A673 (cell line): ENCODE measurements around the gene FARP1. TPM values are rescaled to one million over a fixed set of nuclear protein-coding genes. Genes with fewer than 3 reads are reported as not detected.

Source experiments
- BruUV-seq: library from RNA; stranded (reverse); fragments of 400-500 nt; replicated peaks from 2 replicates; lab custom pipeline; 2021; lab: Mats Ljungman, UMichigan
- CTCF ChIA-PET: fragments of 300-600 bp; sonication (Branson Sonifier 250); formaldehyde crosslinking; loops from one replicate; lab custom pipeline; 2022; ENCODE audit warnings: antibody characterized with exemption; lab: Charles Lee
- POLR2A ChIA-PET: fragments of 300-600 bp; sonication (Branson Sonifier 250); formaldehyde crosslinking; loops from one replicate; lab custom pipeline; 2022; ENCODE audit warnings: antibody characterized with exemption; ENCODE audit not compliant: low non-redundant PET; lab: Charles Lee
- DNase-seq: peaks from one replicate; pipeline ENCODE4 v3.0.0-alpha.2; 2015; ENCODE audit warnings: low spot score
- H3K27ac ChIP-seq: fragments of 200-600 bp; sonication (generic); 2 replicates; pipeline ENCODE4 v1.5.1; 2016; ENCODE audit warnings: mixed run types, low read depth, mild to moderate bottlenecking, mixed read lengths, antibody characterized with exemption, low read length; ENCODE audit not compliant: poor library complexity, severe bottlenecking
- H3K27me3 ChIP-seq: fragments of 200-600 bp; sonication (generic); replicated peaks from 2 replicates; pipeline ENCODE4 v1.6.1; 2017; ENCODE audit warnings: mixed run types, low read depth, mild to moderate bottlenecking, mixed read lengths, antibody characterized with exemption, low read length; ENCODE audit not compliant: insufficient read depth, poor library complexity
- H3K36me3 ChIP-seq: fragments of 200-600 bp; sonication (generic); 2 replicates; pipeline ENCODE4 v1.6.1; 2016; ENCODE audit warnings: mixed run types, mild to moderate bottlenecking, mixed read lengths, antibody characterized with exemption, low read length; ENCODE audit not compliant: insufficient read depth, poor library complexity, severe bottlenecking
- H3K4me1 ChIP-seq: fragments of 200-600 bp; sonication (generic); 2 replicates; pipeline ENCODE4 v1.6.1; 2017; ENCODE audit warnings: mixed run types, mild to moderate bottlenecking, mixed read lengths, antibody characterized with exemption, low read length; ENCODE audit not compliant: insufficient read depth, poor library complexity, severe bottlenecking
- H3K4me3 ChIP-seq: fragments of 200-600 bp; sonication (generic); 2 replicates; pipeline ENCODE4 v1.5.1; 2016; ENCODE audit warnings: low read depth, mixed run types, mild to moderate bottlenecking, mixed read lengths, low read length; ENCODE audit not compliant: poor library complexity, severe bottlenecking
- H3K9me3 ChIP-seq: fragments of 200-600 bp; sonication (generic); 2 replicates; pipeline ENCODE4 v1.6.1; 2016; ENCODE audit warnings: mixed run types, low read depth, mild to moderate bottlenecking, mixed read lengths, antibody characterized with exemption, low read length; ENCODE audit not compliant: poor library complexity, severe bottlenecking
- EZH2 ChIP-seq: fragments of 200-600 bp; sonication (generic); IDR thresholded peaks from 2 replicates; pipeline ENCODE4 v1.6.1; 2017; ENCODE audit warnings: borderline replicate concordance, low read depth, mild to moderate bottlenecking, mixed read lengths, antibody characterized with exemption, low read length; ENCODE audit not compliant: poor library complexity, severe bottlenecking
- intact Hi-C: fragments of 100-400 bp; cut with micrococcal nuclease; formaldehyde crosslinking; loops from one replicate; pipeline ENCODE4 v1.10.0; 2022; ENCODE audit not compliant: unreplicated experiment
- total RNA-seq: library from RNA; stranded (reverse); gene quantifications from 2 replicates; pipeline ENCODE4 v1.2.3, GENCODE V29; 2021
- TF ChIP-seq, protein P1 (sequence below): fragments of 300-800, 200-600 bp; sonication (generic); conservative IDR thresholded peaks from 2 replicates; pipeline ENCODE4 v1.5.1; 2017; ENCODE audit warnings: low read depth, mild to moderate bottlenecking, antibody characterized with exemption, low read length, moderate library complexity, mixed read lengths

FARP1 gene
- total RNA-seq, 1 experiment from 2014 or later: 177 TPM

DNA sequence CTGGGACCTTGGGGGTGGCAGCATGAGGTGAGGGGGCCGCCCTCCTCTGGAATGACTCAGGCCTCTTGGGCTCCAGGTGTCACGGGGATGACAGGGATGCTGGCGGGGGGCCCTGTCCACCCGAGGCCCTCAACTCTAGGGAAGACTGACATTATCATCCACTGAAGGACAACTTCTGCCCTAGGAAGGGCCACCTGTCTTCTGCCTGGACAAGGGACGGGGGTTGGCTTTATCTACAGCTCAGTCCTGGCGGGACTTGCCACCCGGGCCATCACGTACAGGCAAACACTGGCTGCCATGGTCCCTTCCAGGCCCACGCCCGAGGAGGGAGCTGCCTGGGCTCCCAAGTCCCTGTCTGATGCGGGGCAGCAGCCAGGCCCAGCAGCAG lies 303.3 kb downstream of the FARP1 start:
- H3K4me3 ChIP-seq: no peak overlapping the region
- ChIA-PET POLR2A (no interaction called here), CTCF (interaction anchor here (1.0 to 2.3 kb wide), 3 partner anchors 8 to 397 kb away, joined by 4 to 18 read pairs (median 4); no protein-coding TSS in a partner anchor)
- BruUV-seq: no TSS peak
- H3K4me1 ChIP-seq: peaks cover 8% of the 10 kb centered on the region
- intact Hi-C loops: loop anchor here (5.0 kb wide), 1 partner anchor 304 kb away; the partner anchor contains the start of gene FARP1
- no peaks in the 10 kb centered on the region for H3K27me3 ChIP-seq
- H3K36me3 ChIP-seq: peaks cover 45% of the 10 kb centered on the region
- TF ChIP-seq, protein P1, sequence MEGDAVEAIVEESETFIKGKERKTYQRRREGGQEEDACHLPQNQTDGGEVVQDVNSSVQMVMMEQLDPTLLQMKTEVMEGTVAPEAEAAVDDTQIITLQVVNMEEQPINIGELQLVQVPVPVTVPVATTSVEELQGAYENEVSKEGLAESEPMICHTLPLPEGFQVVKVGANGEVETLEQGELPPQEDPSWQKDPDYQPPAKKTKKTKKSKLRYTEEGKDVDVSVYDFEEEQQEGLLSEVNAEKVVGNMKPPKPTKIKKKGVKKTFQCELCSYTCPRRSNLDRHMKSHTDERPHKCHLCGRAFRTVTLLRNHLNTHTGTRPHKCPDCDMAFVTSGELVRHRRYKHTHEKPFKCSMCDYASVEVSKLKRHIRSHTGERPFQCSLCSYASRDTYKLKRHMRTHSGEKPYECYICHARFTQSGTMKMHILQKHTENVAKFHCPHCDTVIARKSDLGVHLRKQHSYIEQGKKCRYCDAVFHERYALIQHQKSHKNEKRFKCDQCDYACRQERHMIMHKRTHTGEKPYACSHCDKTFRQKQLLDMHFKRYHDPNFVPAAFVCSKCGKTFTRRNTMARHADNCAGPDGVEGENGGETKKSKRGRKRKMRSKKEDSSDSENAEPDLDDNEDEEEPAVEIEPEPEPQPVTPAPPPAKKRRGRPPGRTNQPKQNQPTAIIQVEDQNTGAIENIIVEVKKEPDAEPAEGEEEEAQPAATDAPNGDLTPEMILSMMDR: no peak
- TF ChIP-seq EZH2: no peak
- H3K9me3 ChIP-seq: no peaks in the 10 kb centered on the region
- no peak overlapping the region for H3K27ac ChIP-seq
- DNase-seq: no peak

DNA sequence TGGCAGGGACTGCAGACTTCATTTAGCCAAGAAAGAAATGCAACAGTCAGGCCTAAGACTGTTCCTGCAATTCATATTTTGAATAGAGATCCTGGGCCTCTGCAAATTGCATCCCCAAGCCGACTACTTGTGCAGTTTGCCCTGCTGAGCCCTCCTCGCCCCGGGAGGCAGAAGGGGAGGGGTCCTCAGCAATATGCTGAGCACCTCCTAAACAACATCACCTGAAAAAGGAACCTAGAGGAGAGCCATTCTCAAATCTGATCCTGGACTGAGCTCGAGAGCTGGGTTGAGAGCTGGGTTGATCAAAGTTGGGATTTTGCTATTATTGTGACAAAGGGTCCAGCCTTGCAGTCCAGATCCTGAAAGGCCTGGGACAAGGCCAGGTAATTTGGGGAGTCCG lies 304.2 kb downstream of the FARP1 start:
- BruUV-seq: no TSS peak
- POLR2A ChIA-PET: no interaction called here
- Histone ChIP-seq H3K4me1 (peaks cover 8% of the 10 kb centered on the region), H3K9me3 (no peaks in the 10 kb centered on the region), H3K27me3 (no peaks in the 10 kb centered on the region), H3K36me3 (peaks cover 43% of the 10 kb centered on the region), H3K4me3 (no peak overlapping the region), H3K27ac (no peak overlapping the region)
- TF ChIP-seq EZH2: no peak
- TF ChIP-seq, protein P1: no peak
- no peak for DNase-seq
- CTCF ChIA-PET: no interaction called here
- intact Hi-C loops: loop anchor here (5.0 kb wide), 1 partner anchor 305 kb away; the partner anchor contains the start of gene FARP1

DNA sequence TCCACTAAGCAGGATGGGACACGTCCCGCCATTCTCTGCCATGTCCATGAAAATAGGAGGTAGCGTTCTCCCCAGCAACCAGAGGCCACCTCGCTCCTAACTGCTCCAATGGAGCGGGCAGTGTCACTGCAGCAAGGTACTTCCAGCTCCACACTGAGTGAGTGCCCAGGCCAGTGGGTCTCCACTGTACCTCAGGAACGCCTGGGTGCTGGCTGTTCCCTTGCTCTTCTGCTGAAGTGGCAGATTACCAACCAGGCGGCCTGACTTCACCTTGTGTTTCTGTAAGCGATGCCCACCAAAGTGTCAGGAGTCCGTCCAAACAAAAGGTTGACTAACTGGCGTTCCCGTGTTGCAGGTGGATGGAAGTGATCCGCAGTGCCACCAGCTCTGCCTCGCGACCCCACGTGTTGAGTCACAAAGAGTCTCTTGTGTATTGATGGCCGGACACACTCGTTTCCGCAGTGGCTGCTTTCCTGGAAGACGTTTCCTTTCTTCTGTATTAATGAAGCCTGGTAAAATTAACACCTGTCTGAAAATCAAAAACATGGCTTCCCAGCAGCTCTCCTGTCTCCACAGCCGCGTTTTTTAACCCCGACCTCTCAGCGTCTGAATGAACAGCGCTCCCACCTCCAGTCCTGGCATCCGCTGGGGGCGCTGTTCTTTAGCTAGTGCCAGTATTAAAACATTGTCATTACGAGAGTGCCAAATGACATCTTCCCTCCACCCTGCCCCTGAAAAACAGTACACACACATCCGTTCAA lies 305.2 kb downstream of the FARP1 start:
- TF ChIP-seq, protein P1: peak; percentile 77
- TF ChIP-seq EZH2: no peak
- Histone ChIP-seq H3K4me1 (peaks cover 8% of the 10 kb centered on the region), H3K36me3 (peaks cover 43% of the 10 kb centered on the region), H3K4me3 (no peak overlapping the region), H3K27ac (no peak overlapping the region), H3K27me3 (no peaks in the 10 kb centered on the region), H3K9me3 (no peaks in the 10 kb centered on the region)
- POLR2A ChIA-PET: interaction anchor here (0.7 kb wide), 1 partner anchor 287 kb away, joined by 3 read pairs; no protein-coding TSS in a partner anchor
- CTCF ChIA-PET: interaction anchor here (0.6 to 1.2 kb wide), 3 partner anchors 269 to 414 kb away, joined by 3 to 4 read pairs (median 3); no protein-coding TSS in a partner anchor
- intact Hi-C loops: loop anchor here (5.0 kb wide), 1 partner anchor 306 kb away; the partner anchor contains the start of gene FARP1
- DNase-seq: peak; percentile 63
- BruUV-seq: no TSS peak
